Measurements from ENCODE around the gene KIF5C. TPM values are rescaled to one million over a fixed set of nuclear protein-coding genes. Genes with fewer than 3 reads are reported as not detected.

The KIF5C gene
- total RNA-seq, 1 experiment from 2014 or later: 1.6 TPM

GRCh38 chr2:149015926-149016563 lies 141.0 kb downstream of the KIF5C start:
- no peak for ATAC-seq
- in situ Hi-C loops (cut with HindIII; ENCODE audit: low pct_unique_long_range_greater_than_20kb, low sequenced_read_pairs): no loop called here
- TF ChIP-seq POLR2AphosphoS5 (IDR thresholded peaks at IDR 0.05; ENCODE audit: low read depth, low read length): no peak
- TF ChIP-seq TCF7L2 (IDR thresholded peaks at IDR 0.05; ENCODE audit: low read depth, low read length): no peak
- no peak for TF ChIP-seq REST (IDR thresholded peaks at IDR 0.05; ENCODE audit: insufficient read depth in 1 of 2, low read depth in 2 of 2, low read length in 1 of 2)
- TF ChIP-seq SIN3A (IDR thresholded peaks at IDR 0.05; ENCODE audit: borderline replicate concordance, insufficient read depth, low read depth, low read length): no peak
- TF ChIP-seq CTCF (IDR thresholded peaks at IDR 0.05): no peak
- no peak for DNase-seq (ENCODE audit: low read depth, low spot score)
- no peaks in the 10 kb centered on the region for H3K36me3 ChIP-seq (ENCODE audit: control insufficient read depth, insufficient read depth, low read length)
- CTCF ChIA-PET: no interaction called here
- intact Hi-C loops (cut with micrococcal nuclease; ENCODE audit: unreplicated experiment): no loop called here
- H3K4me1 ChIP-seq (ENCODE audit: control insufficient read depth, insufficient read depth, low read length): no peaks in the 10 kb centered on the region
- H3K9me3 ChIP-seq (ENCODE audit: control insufficient read depth, insufficient read depth, low read depth, low read length): no peaks in the 10 kb centered on the region
- POLR2A ChIA-PET: no interaction called here
- H3K27me3 ChIP-seq (ENCODE audit: control insufficient read depth, insufficient read depth, low read length): no peaks in the 10 kb centered on the region
- H3K27ac ChIP-seq (ENCODE audit: low read length): no peak overlapping the region
- H3K4me3 ChIP-seq (ENCODE audit: low read depth in 2 of 2, low read length in 2 of 2): no peak overlapping the region
- no TSS peak for BruUV-seq (replicated peaks)

GRCh38 chr2:149017116-149017985 lies 142.3 kb downstream of the KIF5C start:
- Histone ChIP-seq H3K9me3 (ENCODE audit: control insufficient read depth, insufficient read depth, low read depth, low read length) (no peaks in the 10 kb centered on the region), H3K27me3 (ENCODE audit: control insufficient read depth, insufficient read depth, low read length) (no peaks in the 10 kb centered on the region), H3K4me1 (ENCODE audit: control insufficient read depth, insufficient read depth, low read length) (no peaks in the 10 kb centered on the region), H3K36me3 (ENCODE audit: control insufficient read depth, insufficient read depth, low read length) (no peaks in the 10 kb centered on the region), H3K27ac (ENCODE audit: low read length) (no peak overlapping the region), H3K4me3 (ENCODE audit: low read depth in 2 of 2, low read length in 2 of 2) (no peak overlapping the region)
- BruUV-seq (replicated peaks): no TSS peak
- ChIA-PET POLR2A (no interaction called here), CTCF (interaction anchor here (0.7 to 1.4 kb wide), 3 partner anchors 304 to 1910 kb away, joined by 3 to 16 read pairs (median 3); no protein-coding TSS in a partner anchor)
- peak; percentile 43 for DNase-seq (ENCODE audit: low read depth, low spot score)
- intact Hi-C loops (cut with micrococcal nuclease; ENCODE audit: unreplicated experiment) (loop anchor here (1.0 kb wide), 1 partner anchor 544 kb away; no protein-coding TSS in a partner anchor), in situ Hi-C loops (cut with HindIII; ENCODE audit: low pct_unique_long_range_greater_than_20kb, low sequenced_read_pairs) (no loop called here)
- TF ChIP-seq TCF7L2 (IDR thresholded peaks at IDR 0.05; ENCODE audit: low read depth, low read length) (no peak), CTCF (IDR thresholded peaks at IDR 0.05) (peak; percentile 90)
- peak; percentile 87 for ATAC-seq

Measured in Panc1 (cell line).